ENCODE results near the gene CYTH1.
A peak's percentile ranks its signal among the peaks of the same experiment; 100 is the strongest.

The CYTH1 gene

GRCh38 chr17:78764871-78765270 is 17.2 kb downstream of the CYTH1 start:
- TF ChIP-seq CTCF (IDR thresholded peaks at IDR 0.05; ENCODE audit: low read length, missing control alignments) = no peak
- no peak overlapping the region for H3K4me3 ChIP-seq (replicated peaks; ENCODE audit: low read depth, low read length)
- DNase-seq (ENCODE audit: low read depth) = no peak

GRCh38 chr17:78763561-78763960 is 18.5 kb downstream of the CYTH1 start:
- no peak overlapping the region for H3K4me3 ChIP-seq (replicated peaks; ENCODE audit: low read depth, low read length)
- no peak for DNase-seq (ENCODE audit: low read depth)
- no peak for TF ChIP-seq CTCF (IDR thresholded peaks at IDR 0.05; ENCODE audit: low read length, missing control alignments)

GRCh38 chr17:78761789-78762406 is 20.2 kb downstream of the CYTH1 start:
- TF ChIP-seq CTCF (IDR thresholded peaks at IDR 0.05; ENCODE audit: low read length, missing control alignments) = no peak
- H3K4me3 ChIP-seq (replicated peaks; ENCODE audit: low read depth, low read length) = no peak overlapping the region
- peak; percentile 42 for DNase-seq (ENCODE audit: low read depth)

- H3K4me3 ChIP-seq (replicated peaks; ENCODE audit: low read depth, low read length) = no peak overlapping the region
- no peak for DNase-seq (ENCODE audit: low read depth)
- TF ChIP-seq CTCF (IDR thresholded peaks at IDR 0.05; ENCODE audit: low read length, missing control alignments) = no peak
Observed at GRCh38 chr17:78759969-78760352, 22.1 kb downstream of the CYTH1 start.

- no peak overlapping the region for H3K4me3 ChIP-seq (replicated peaks; ENCODE audit: low read depth, low read length)
- no peak for TF ChIP-seq CTCF (IDR thresholded peaks at IDR 0.05; ENCODE audit: low read length, missing control alignments)
- peak; percentile 92 for DNase-seq (ENCODE audit: low read depth)
Observed at GRCh38 chr17:78759203-78759968, 22.7 kb downstream of the CYTH1 start.

- DNase-seq (ENCODE audit: low read depth) = no peak
- no peak for TF ChIP-seq CTCF (IDR thresholded peaks at IDR 0.05; ENCODE audit: low read length, missing control alignments)
- H3K4me3 ChIP-seq (replicated peaks; ENCODE audit: low read depth, low read length) = no peak overlapping the region
Observed at GRCh38 chr17:78753316-78754250, 28.5 kb downstream of the CYTH1 start.

Data from fibroblast of pulmonary artery (primary cell).